Stimulated activated CD8-positive, alpha-beta memory T cell treated with anti-CD3 and anti-CD28 coated beads, Interleukin-7, amount 100 ng/mL, for 48 hours (primary cell): ENCODE data around the gene SPDYC.
A peak's percentile ranks its signal among the peaks of the same experiment; 100 is the strongest.

ENCODE experiments used
- DNase-seq, 2 donors: peaks; one replicate each; pipeline ENCODE4 v3.0.0-alpha.2; 2020; ENCODE audit warnings: low read depth in 1 of 2; ENCODE audit errors: extremely low read depth in 1 of 2

The SPDYC gene, protein sequence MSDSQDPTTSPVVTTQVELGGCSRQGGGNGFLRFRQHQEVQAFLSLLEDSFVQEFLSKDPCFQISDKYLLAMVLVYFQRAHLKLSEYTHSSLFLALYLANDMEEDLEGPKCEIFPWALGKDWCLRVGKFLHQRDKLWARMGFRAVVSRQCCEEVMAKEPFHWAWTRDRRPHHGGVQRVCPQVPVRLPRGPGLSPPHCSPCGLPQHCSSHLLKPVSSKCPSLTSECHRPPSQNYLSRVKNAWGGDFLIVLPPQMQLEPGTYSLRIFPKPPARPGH

DNA sequence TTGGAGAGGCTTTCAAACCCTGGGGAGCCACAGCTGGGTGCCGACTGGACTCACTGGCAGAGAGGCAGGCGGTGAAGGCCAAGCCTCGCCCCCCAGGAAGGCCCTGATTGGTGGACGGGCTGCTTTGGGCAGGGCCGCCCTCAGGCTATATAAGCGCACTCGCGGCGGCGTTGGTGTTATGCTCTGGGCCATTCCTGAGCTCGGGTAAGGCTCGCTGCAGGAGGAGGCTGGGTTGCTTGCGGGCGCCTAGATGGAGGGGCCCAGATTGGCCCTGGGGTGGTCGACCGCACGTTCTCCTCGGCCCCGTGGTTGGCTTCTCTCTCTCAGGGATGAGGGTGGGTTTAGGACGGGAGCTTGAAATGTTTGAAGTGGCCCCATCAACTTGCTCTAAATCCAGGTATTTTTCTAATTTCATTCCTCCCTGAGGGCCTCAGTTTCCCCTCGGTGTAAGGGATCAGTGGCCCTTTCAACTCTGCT lies at the start of gene SPDYC:
TSS of gene SPDYC (plus strand) at position 176 of the 477 bp plus-strand sequence. CDS start 1,125 bp downstream, outside the sequence.
- DNase-seq = no peak

DNA sequence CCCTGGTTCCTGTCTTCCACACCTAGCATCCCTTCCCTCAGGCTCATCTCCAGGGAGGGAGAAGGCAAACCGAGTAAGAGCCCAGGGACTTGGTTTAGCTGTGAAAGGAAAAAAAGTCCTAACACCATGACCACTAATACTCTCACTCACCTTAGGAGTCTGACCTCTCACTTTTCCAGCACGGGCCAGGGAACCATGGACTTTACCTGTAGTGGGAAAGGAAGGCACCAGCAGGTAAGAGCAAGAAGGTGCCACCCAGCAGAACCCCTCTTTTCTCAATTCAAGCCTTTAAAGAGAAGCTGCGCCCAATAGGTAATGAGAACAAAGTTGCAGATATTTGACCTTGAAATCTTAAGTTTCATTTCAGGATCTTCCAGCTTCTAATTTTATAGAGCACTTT lies 49.2 kb upstream of the SPDYC start:
- no peak for DNase-seq

DNA sequence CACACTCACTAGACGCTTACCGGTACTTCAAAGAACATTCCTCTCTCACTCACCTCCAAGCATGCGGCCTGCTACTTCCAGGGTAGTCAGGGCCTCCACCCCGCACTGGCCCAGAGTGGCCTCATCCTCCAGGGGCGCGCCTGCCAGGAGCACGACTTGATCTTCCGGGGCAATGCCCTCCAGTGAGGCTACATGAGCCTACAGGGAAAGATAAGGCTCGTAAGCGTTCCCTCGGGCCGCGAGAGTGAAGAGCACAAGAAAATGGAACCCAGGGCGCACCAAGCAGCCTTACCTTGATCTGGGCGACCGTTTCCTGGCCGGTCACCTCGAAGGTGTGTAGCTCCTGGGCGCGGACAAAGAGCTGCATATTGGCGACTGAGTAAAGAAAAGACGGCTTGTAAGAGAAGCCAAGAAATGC lies 48.6 kb upstream of the SPDYC start:
- no peak for DNase-seq

DNA sequence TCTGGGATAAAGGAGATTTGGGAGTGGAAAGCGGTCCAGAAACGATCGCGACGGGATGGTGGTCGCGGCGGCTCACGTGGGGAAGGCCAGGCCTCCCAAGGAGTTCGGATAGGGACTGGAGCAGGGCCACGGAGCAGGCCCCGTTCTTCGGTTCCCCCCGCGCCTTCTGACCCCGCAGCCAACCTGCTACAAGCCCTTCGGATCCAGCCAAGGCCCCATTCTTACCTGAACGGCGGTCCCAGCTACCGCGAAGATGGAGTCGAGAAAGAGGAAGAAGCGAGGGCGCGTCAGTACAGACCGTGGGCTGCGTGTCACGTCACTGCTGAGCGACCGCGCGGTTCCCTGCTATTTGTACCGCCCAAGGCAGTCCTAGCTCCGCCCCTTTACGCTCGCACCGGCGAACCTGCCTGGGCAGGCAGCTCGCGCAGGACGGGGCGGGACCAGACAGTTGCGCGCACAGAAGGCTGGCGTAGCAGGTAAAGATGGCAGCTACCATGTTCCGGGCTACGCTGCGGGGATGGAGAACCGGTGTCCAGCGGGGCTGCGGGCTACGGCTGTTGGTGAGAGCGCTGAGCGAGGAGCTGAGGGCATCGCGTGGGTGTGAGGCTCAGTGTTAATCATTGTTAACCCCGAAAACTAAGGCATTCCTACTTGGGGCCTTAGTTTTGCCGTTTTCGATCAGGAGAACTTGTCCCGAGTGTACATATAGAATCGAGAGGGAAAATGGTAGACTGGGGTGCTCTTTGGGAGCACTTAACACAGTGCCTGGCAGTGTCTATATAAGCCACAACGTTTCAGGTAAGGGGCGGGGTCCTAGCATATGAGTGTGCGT lies 48.0 kb upstream of the SPDYC start, which contains the start of the genes FAU and MRPL49:
TSS of gene FAU (minus strand) at position 270 of the 832 bp plus-strand sequence. CDS start 321 bp downstream, outside the sequence.
TSS of gene MRPL49 (plus strand) at position 457 of the 832 bp plus-strand sequence. CDS start at position 483, 26 bp downstream.
- peak; percentile 98 to 99 for DNase-seq

DNA sequence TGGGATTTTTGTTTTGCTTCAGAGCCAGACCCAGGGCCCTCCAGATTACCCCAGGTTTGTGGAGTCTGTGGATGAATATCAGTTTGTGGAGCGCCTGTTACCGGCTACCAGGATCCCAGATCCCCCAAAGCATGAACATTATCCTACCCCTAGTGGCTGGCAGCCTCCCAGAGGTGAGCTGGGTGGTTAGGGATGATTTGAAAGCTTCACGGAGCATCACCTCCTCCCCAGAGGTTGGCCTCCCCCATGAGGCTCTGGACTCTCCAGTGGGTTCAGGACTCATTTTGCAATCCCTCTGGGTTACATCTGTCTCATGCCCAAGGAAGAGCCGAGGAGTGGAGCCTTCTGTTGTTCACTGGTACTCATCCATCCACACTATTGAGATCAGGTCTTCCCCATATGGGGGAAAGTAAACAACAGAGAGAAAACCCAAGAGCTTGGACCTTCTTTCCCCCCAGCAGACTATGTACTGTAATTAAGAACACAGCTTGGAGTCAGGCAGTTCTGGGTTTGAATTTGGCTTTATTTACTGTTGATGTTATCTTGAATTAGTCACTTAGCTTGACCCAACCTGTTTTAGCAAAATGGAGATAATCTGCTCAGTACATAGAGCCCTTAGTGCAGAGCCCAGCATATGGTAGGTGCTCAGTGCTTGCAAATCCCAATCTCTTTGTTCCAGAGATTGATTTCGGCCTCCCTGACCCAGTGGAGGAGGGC lies 45.4 kb upstream of the SPDYC start:
- DNase-seq = no peak

DNA sequence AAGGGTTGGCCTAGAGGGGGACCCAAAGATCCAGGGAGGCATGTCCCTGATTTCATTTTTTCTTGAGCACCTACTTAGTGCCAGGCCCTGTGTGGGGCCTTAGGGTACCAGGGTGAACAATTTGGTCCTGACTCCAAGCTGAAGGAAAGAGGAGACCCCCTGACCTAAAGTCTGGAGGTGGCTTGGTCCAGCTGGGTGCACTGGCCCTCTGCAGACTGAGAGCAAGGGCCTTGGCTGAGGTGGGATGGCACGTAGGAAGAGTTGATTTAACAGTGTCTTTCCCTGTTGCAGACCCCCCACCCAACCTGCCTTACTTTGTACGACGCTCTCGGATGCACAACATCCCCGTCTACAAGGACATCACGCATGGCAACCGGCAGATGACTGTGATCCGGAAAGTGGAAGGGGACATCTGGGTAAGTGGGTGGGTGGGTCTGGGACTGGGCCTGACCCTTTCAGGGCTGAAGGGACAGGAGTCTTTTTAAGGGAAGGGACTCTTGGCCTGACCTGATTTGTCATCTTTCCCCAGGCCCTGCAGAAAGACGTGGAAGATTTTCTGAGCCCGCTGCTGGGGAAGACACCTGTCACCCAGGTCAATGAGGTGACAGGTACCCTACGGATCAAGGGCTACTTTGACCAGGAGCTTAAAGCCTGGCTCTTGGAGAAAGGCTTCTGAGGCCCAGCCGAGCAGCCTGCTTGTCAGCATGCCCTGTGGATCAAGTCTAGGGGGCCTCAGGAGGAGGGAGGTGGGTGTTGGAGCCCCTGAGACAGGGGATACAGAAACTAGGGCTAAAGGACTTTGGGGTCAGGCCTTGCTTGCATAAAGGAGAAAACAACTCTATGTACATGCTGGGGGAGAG lies 44.6 kb upstream of the SPDYC start:
- DNase-seq = no peak

DNA sequence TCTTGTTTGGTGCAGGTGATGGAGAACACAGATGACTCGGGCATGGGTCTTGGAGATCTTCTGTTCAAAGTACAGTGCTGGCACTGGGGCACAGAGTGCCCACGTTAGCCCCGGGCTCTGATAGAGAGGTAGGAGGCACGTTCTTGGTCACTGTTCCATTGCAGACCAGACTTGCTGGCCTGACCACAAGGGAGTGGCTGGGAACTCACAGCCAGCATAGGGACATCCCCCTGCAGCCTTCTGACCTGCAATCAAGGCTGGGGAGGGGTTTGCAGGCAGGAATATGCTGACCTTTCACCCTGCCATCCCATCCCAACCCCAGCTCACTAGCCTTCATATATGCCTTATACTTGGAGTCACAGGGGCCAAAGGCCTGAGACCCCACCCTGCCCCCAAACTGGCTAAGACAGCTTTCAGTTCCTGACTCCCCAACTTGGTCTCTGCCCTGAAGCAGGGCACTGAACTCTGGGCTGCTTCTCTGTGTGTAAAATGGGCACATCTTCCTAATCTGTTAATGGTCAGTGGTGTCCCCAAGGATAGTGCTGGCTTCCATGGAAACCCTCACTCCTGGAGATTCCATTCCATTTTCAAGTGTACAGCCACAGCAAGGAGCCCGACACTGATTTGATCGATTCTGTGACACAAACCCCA lies 43.3 kb upstream of the SPDYC start:
- DNase-seq = no peak

DNA sequence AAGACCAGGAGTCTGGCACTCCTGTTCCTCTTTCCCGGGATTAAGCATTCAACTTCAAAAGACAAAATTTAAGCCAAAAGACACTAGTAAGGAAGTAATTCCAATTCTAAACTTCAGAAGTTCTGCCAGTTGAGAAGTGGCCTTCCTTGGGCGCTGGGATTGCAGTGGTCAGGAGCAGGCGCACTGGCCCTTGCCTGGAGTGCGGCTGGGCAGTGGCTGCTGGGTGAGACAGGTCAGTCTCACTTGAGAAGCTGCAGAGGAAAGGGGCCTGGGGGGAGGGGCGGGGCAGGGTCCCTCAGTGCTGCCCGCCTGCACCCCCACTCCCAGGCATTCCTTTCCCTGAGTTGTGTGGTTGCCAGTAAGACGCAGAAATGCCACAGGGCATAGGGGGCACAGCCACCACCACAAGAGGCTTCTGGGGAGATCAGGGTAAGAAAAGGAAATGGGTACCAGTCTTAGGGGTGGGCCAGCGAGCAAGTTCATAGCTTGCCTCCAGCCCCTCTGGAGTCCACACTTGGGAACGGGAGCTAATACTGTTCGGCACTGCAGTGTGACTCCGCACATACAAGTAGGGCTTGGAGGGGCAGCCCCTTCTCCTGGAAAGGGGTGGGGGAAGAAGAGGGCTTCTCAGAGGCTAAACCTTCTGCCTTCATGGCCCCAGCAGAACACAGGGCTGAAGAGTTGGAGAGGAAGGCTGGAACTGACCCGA lies 42.4 kb upstream of the SPDYC start:
- no peak for DNase-seq

DNA sequence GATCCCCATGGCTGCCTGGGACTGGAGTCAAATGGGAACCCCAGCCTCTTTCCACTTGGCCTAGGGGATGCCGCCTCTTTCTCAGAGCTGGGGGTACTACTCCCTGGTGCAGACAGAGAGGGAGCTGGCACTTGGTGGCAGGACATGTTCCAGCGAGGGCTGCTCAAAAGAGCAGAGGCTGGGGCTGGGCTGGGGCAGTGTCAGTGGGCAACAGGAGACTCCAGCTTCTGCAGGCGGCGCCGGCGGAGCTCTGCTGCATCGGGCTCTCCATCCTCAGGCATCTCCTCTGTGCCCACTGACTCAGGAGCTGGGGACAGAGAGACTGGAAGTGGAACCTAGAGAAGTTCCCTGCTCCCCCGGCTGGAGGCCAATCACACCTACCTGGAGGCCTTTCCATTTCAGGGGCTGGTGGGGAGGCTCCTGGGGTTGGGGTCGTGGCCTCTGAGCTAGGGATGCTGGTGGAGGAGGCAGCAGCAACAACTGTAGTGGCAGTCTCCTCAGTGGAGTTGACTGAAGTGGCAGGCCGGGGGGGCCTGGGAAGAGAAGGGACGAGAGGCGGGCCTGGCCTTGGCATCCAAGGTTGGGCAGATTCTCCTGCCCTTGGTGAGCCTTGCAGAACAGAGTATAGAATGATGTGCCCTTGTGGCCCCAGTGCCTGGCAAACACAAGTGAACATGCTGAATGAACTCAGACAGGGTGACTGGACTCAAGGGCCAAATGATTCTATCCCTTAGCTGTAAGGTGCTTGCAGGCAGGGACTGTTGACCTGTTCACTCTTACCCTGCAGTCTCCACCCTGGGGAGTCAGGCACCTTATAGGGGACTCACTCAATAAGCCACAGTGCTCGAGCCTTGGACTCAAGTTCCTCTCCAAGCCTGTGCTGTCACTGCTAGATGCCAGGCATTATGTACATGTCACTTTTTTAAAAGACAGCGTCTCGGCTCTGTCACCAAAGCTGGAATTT lies 41.6 kb upstream of the SPDYC start:
- DNase-seq = no peak

DNA sequence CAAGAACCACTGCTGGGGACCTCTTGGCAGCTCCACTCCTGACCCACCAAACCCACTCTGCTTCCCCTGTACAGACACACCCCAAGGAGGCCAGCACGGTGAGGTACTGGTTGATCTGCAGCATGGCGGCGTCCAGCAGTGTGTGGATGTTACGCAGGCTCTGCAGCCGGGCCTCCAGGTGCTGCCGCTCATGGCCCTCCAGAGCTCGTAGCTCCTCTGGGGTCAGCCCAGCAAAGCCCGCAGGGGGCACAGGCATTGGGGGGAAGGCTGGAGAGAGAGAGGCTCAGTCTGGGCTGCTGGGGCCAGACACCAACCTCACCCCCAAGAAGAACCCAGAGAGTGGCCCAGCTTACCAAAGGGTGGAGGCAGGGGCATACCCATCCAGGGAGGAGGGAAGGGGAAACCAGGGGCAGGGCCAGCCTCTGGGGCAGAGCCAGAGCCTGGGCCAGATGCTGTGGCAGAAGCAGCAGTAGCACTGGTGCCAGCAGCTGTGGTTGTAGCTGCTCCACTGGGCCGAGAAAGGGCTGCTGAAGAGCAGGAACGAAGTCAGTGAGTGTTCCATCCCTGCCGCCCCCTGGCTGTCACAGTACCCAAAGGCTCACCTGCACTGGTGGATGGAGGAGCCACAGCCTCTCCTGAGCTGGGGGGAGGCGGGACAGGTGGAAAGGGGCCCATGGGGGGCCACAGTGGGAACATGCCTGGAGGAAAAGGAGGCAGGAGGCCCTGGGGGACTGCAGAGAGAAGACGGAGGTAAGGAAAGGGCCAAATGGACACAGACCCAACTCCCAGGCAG lies 40.2 kb upstream of the SPDYC start:
- no peak for DNase-seq

DNA sequence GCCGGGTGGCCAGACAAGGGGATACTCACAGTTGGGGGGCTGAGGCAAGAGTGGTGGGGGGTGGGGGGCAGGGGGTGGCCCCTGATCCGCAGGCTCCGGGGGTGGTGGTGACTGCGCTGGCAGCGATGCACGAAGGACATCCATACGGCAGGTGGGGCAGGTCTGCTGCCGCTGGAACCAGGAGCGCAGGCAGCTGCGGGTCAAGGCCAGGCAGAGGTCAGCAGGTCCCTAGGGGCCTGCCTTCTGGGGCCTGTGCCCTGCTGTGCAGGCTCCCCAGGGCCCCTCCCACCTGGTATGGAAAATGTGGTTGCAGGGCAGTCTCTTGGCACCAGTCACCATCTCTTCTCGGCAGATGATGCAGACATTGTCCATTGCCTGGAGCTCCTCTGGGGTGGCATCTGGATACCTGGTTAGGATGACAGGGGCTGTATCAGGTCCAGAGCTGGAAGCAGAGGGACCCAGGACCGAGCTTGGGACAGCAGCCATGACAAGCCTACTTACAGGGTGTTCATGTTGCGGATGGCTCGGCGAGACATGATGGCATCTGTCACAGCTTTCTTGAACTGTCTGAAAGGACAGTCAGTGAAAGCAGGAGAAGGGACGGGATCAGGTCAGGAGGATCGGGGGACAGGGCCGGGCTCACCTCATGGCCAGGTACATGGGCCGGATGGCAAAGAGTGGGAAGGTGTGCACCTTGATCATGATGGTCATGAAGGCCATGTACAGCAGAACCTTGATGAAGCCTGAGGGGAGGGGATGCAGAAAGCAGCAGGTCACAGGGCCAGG lies 39.2 kb upstream of the SPDYC start:
- no peak for DNase-seq

DNA sequence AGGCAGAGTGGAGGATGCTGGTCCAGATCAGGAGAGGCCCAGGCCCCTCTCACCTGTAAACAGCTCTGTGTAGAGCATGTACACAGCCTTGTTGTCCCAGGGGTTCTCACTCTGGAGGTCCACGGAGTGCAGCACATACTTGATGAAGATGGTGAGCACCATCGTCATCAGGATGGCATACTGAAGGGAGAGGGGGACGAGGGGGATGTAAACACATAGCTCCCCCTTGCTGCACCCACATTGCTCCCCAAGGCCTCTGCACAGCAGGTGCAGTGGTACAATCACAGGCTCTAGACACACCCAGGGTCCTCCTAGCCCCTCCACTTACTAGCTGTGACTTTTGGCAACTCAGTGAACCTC lies 38.6 kb upstream of the SPDYC start:
- no peak for DNase-seq

DNA sequence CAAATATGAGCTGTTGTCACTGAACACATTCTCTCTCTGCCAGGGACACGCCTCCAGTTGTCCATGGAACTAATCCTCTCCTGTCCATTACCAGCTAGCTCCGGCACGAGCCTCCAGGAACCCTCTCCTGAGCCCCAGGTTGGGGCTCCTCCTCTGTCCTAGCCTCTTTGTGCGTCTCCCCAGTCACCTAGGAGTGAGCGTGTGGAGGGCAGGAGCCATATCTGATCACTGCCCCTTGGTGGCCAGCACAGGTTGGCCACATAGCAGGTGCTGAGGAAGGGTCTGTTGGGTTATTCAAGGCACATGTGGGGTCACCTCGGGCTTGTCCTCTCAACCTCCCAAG lies 38.2 kb upstream of the SPDYC start:
- DNase-seq = no peak

DNA sequence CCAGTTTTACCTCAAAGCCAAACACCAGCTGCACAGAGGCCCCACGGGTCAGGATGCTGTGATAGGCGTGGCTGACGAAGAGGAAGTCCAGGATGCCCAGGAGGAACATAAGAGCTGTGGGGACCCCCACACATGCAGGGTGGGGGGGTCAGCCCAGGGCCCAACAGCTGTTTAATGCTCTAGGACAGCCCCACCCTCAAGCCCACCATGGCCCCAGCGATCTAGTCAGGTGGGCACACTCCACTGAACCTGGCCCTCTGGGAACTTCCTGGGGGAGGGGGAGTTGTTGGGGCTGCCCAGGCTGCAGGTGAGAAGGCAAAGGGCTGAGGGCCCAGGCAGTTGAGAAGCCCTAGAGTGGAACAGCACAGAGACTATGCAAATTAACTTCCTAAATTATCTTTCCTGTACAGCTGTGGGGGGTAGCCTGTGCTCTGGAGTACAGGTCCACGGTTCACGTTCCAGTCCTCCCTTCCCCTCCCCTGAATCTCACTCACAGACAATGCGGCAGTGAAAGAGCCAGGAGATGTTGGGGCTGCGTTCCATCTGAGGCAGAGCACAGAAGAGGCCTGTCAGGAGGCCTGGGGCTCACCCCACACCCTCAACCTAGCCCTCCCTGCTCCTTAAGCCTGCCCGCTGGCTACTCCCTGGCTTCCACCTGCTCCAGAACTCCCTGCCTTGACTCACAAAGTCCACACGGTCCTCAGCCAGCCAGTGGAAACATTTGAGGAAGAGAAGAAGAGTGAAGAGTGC lies 37.6 kb upstream of the SPDYC start:
- DNase-seq = no peak

DNA sequence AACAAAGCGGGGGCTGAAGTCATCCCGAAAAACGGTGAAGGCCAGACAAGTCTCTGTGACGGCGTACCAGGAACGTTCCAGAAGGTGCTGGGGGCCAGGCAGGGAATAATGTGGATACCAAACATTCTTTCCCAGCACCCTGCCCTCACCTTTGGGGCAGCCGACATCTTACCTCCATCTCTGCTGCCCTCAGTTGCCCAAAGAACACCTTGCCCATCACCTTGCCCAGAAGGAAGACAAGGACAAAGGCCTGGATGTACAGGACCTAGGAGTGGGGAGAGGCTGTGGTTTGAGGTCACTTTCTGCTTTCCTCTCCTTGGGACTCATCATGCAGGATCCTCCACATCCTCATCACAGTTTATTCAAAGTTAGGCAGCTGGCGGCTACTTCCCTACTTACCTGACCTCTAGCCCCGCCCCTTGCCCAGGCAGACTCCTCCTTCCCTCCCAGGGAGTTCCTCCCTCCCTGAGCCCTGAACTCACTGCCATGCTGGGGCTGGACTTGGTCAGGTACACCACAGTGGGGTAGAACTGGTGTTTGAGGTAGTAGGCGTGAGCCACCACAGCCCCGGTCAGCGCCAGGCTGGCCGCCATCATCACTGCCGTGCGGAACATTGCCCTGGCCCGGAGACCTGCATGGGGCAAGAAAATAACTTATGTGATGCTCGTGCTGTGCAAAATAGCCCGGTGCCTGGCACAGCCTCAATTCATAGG lies 36.9 kb upstream of the SPDYC start:
- peak in 1 of 2 donors; percentile 62 for DNase-seq
